ENCODE results near the gene HERPUD2.

- no peak for TF ChIP-seq SIN3A (IDR thresholded peaks at IDR 0.05; ENCODE audit: borderline replicate concordance, insufficient read depth, low read depth, low read length)
- TF ChIP-seq CTCF (IDR thresholded peaks at IDR 0.05) = no peak
- TF ChIP-seq POLR2AphosphoS5 (IDR thresholded peaks at IDR 0.05; ENCODE audit: low read depth, low read length) = no peak
- TF ChIP-seq REST (IDR thresholded peaks at IDR 0.05; ENCODE audit: insufficient read depth in 1 of 2, low read depth in 2 of 2, low read length in 1 of 2) = no peak
- no peak for TF ChIP-seq TCF7L2 (IDR thresholded peaks at IDR 0.05; ENCODE audit: low read depth, low read length)
These were observed 4.9 kb upstream of the HERPUD2 start for GRCh38 chr7:35699796-35700305.

Data from Panc1 (cell line).